HepG2 (cell line): ENCODE measurements around the gene BSG. TPM values are rescaled to one million over a fixed set of nuclear protein-coding genes. Genes with fewer than 3 reads are reported as not detected.
A peak's percentile ranks its signal among the peaks of the same experiment; 100 is the strongest.

Experiments
- KLF12 ChIP-seq: sonication (generic); formaldehyde crosslinking; IDR thresholded peaks from 2 replicates; pipeline ENCODE4 v1.4.0; 2020; ENCODE audit warnings: missing genetic modification reagents, borderline replicate concordance
- KMT2B ChIP-seq: IDR thresholded peaks from 2 replicates; pipeline ENCODE4 v1.6.1; 2016; ENCODE audit warnings: missing genetic modification reagents, missing compliant biosample characterization
- MATR3 ChIP-seq: sonication (generic); formaldehyde crosslinking; IDR thresholded peaks from 2 replicates; pipeline ENCODE4 v1.4.0; 2020; ENCODE audit warnings: missing genetic modification reagents
- MLLT10 ChIP-seq: sonication (generic); formaldehyde crosslinking; IDR thresholded peaks from 2 replicates; pipeline ENCODE4 v1.4.0; 2020; ENCODE audit warnings: missing genetic modification reagents
- MTA1 ChIP-seq: sonication (generic); formaldehyde crosslinking; IDR thresholded peaks from 2 replicates; pipeline ENCODE4 v1.4.0; 2020; ENCODE audit warnings: missing genetic modification reagents, mild to moderate bottlenecking, borderline replicate concordance
- PATZ1 ChIP-seq: sonication (generic); formaldehyde crosslinking; IDR thresholded peaks from 2 replicates; pipeline ENCODE4 v1.4.0; 2020; ENCODE audit warnings: missing genetic modification reagents
- PHB2 ChIP-seq: fragments of 450-650 bp; IDR thresholded peaks from 2 replicates; pipeline ENCODE4 v1.6.1; 2018; ENCODE audit not compliant: partially characterized antibody
- PRDM10 ChIP-seq: sonication (generic); formaldehyde crosslinking; IDR thresholded peaks from 2 replicates; pipeline ENCODE4 v1.4.0; 2020; ENCODE audit warnings: low read depth, missing genetic modification reagents
- RBFOX2 ChIP-seq: fragments of 200-400 bp; formaldehyde crosslinking; IDR thresholded peaks from 2 replicates; pipeline ENCODE4 v1.6.1; 2017; ENCODE audit warnings: low read depth, mild to moderate bottlenecking, low read length
- USF2 ChIP-seq, 2 experiments: sonication (generic) in 1 of 2; formaldehyde crosslinking in 1 of 2; IDR thresholded peaks; 2 replicates each; pipeline versions ENCODE4 v1.5.1 to v1.6.1; 2011 to 2020; ENCODE audit warnings: borderline replicate concordance in 1 of 2, low read depth in 1 of 2, low read length in 1 of 2, mild to moderate bottlenecking in 1 of 2, missing genetic modification reagents in 1 of 2, moderate library complexity in 1 of 2
- ZBTB25 ChIP-seq: IDR thresholded peaks from 2 replicates; pipeline ENCODE4 v1.6.1; 2018; ENCODE audit warnings: missing genetic modification reagents
- ZNF503 ChIP-seq: sonication (generic); formaldehyde crosslinking; IDR thresholded peaks from 2 replicates; pipeline ENCODE4 v1.4.0; 2020; ENCODE audit warnings: missing genetic modification reagents
- ZNF562 ChIP-seq: sonication (generic); formaldehyde crosslinking; IDR thresholded peaks from 2 replicates; pipeline ENCODE4 v1.8.0; 2022; ENCODE audit warnings: missing genetic modification reagents, borderline replicate concordance
- ZNF777 ChIP-seq: sonication (generic); formaldehyde crosslinking; IDR thresholded peaks from 2 replicates; pipeline ENCODE4 v1.4.0; 2020; ENCODE audit warnings: missing genetic modification reagents
- ZNF816 ChIP-seq: sonication (generic); formaldehyde crosslinking; IDR thresholded peaks from 2 replicates; pipeline ENCODE4 v1.8.0; 2022; ENCODE audit warnings: missing genetic modification reagents, mild to moderate bottlenecking, borderline replicate concordance
- polyA plus RNA-seq, 8 experiments: library from polyadenylated mRNA; depleted of rRNA in 3 of 8; stranded (reverse) in 7 of 8; unstranded in 1 of 8; fragments of >200 nt; fragmentation: Illumina TruSeq in 4 of 8; extraction: Trizol in 4 of 8; gene quantifications; 2 replicates each; pipeline versions ENCODE4 v1.2.1 to v1.2.3, GENCODE V29; 2011 to 2016; ENCODE audit warnings: low read depth in 4 of 8, missing spikeins in 1 of 8, mixed read lengths in 1 of 8; ENCODE audit not compliant: insufficient read depth in 1 of 8
- total RNA-seq, 5 experiments: library from RNA; depleted of rRNA; stranded (reverse); fragments of >200 nt; fragmentation: Illumina TruSeq; extraction: Trizol; gene quantifications; 2 replicates each; pipeline ENCODE4 v1.2.3, GENCODE V29; 2016; ENCODE audit warnings: low read depth in 1 of 5

Gene BSG
- total and polyA plus RNA-seq, 2 of the 13 experiments (the other 11 are each of a cell fraction or from before 2014, with no cell fraction given) = 309 to 754 TPM

GRCh38 chr19:556611-557382, 15.6 kb upstream of the BSG start (continued):
- no peak for TF ChIP-seq MLLT10 (CRISPR knock-in tag)
- no peak for TF ChIP-seq USF2 (IDR thresholded peaks at IDR 0.05; ENCODE audit: low read depth, low read length)
- no peak for TF ChIP-seq USF2 (CRISPR knock-in tag; IDR thresholded peaks at IDR 0.05; ENCODE audit: borderline replicate concordance)
- no peak for TF ChIP-seq MATR3 (CRISPR knock-in tag)
- TF ChIP-seq ZNF777 (CRISPR knock-in tag) = 0 out of 2 replicates have a peak, but pooled peaks have one; percentile 42
- no peak for TF ChIP-seq ZBTB25 (CRISPR knock-in tag)
- peak; percentile 42; the same call in 1 of the 2 replicates for TF ChIP-seq ZNF503 (CRISPR knock-in tag)
- no peak for TF ChIP-seq KLF12 (CRISPR knock-in tag)
- TF ChIP-seq PRDM10 (CRISPR knock-in tag) = no peak
- TF ChIP-seq PHB2 = no peak
- no peak for TF ChIP-seq PATZ1 (CRISPR knock-in tag)
- TF ChIP-seq MTA1 = no peak
- no peak for TF ChIP-seq ZNF562 (CRISPR knock-in tag)
- no peak for TF ChIP-seq RBFOX2
- TF ChIP-seq KMT2B (CRISPR knock-in tag) = no peak
- peak; percentile 48; the same call in 1 of the 2 replicates for TF ChIP-seq ZNF816 (CRISPR knock-in tag)
